ENCODE results near the gene WDR86.

Gene WDR86

GRCh38 chr7:151425670-151426440, 16.0 kb upstream of the WDR86 start:
- peaks cover 24% of the 10 kb centered on the region for H3K4me1 ChIP-seq (ENCODE audit: control insufficient read depth, insufficient read depth, low read length)
- no peak overlapping the region for H3K9ac ChIP-seq (ENCODE audit: low read depth, low read length)
- no peak overlapping the region for H3K27ac ChIP-seq (ENCODE audit: low read depth, low read length)
- peaks cover 4% of the 10 kb centered on the region; the same call in 1 of the 2 replicates for H3K27me3 ChIP-seq (ENCODE audit: control insufficient read depth, insufficient read depth, low read length)
- H3K9me3 ChIP-seq (ENCODE audit: control insufficient read depth, insufficient read depth, low read length) = no peaks in the 10 kb centered on the region
- H3K4me3 ChIP-seq (ENCODE audit: low read depth, low read length) = no peak overlapping the region
- H3K36me3 ChIP-seq (ENCODE audit: control insufficient read depth, insufficient read depth, low read length) = no peaks in the 10 kb centered on the region

GRCh38 chr7:151424799-151425198, 15.0 kb upstream of the WDR86 start:
- no peaks in the 10 kb centered on the region for H3K9me3 ChIP-seq (ENCODE audit: control insufficient read depth, insufficient read depth, low read length)
- peaks cover 4% of the 10 kb centered on the region; the same call in 1 of the 2 replicates for H3K27me3 ChIP-seq (ENCODE audit: control insufficient read depth, insufficient read depth, low read length)
- H3K9ac ChIP-seq (ENCODE audit: low read depth, low read length) = no peak overlapping the region
- H3K27ac ChIP-seq (ENCODE audit: low read depth, low read length) = no peak overlapping the region
- peaks cover 18% of the 10 kb centered on the region; the same call in 1 of the 2 replicates for H3K4me1 ChIP-seq (ENCODE audit: control insufficient read depth, insufficient read depth, low read length)
- H3K36me3 ChIP-seq (ENCODE audit: control insufficient read depth, insufficient read depth, low read length) = no peaks in the 10 kb centered on the region
- H3K4me3 ChIP-seq (ENCODE audit: low read depth, low read length) = no peak overlapping the region

- Histone ChIP-seq H3K4me3 (ENCODE audit: low read depth, low read length) (no peak overlapping the region), H3K27me3 (ENCODE audit: control insufficient read depth, insufficient read depth, low read length) (peaks cover 4% of the 10 kb centered on the region; the same call in 1 of the 2 replicates), H3K9ac (ENCODE audit: low read depth, low read length) (no peak overlapping the region), H3K9me3 (ENCODE audit: control insufficient read depth, insufficient read depth, low read length) (no peaks in the 10 kb centered on the region), H3K36me3 (ENCODE audit: control insufficient read depth, insufficient read depth, low read length) (no peaks in the 10 kb centered on the region), H3K27ac (ENCODE audit: low read depth, low read length) (no peak overlapping the region), H3K4me1 (ENCODE audit: control insufficient read depth, insufficient read depth, low read length) (peaks cover 12% of the 10 kb centered on the region; the same call in 1 of the 2 replicates)
These were observed 14.1 kb upstream of the WDR86 start for GRCh38 chr7:151423936-151424335.

GRCh38 chr7:151423226-151423625, 13.4 kb upstream of the WDR86 start:
- Histone ChIP-seq H3K36me3 (ENCODE audit: control insufficient read depth, insufficient read depth, low read length) (no peaks in the 10 kb centered on the region), H3K27ac (ENCODE audit: low read depth, low read length) (no peak overlapping the region), H3K9me3 (ENCODE audit: control insufficient read depth, insufficient read depth, low read length) (no peaks in the 10 kb centered on the region), H3K4me1 (ENCODE audit: control insufficient read depth, insufficient read depth, low read length) (peaks cover 5% of the 10 kb centered on the region; the same call in 1 of the 2 replicates), H3K4me3 (ENCODE audit: low read depth, low read length) (no peak overlapping the region), H3K9ac (ENCODE audit: low read depth, low read length) (no peak overlapping the region), H3K27me3 (ENCODE audit: control insufficient read depth, insufficient read depth, low read length) (peaks cover 4% of the 10 kb centered on the region; the same call in 1 of the 2 replicates)

- Histone ChIP-seq H3K9ac (ENCODE audit: low read depth, low read length) (no peak overlapping the region), H3K4me3 (ENCODE audit: low read depth, low read length) (no peak overlapping the region), H3K27ac (ENCODE audit: low read depth, low read length) (no peak overlapping the region), H3K36me3 (ENCODE audit: control insufficient read depth, insufficient read depth, low read length) (no peaks in the 10 kb centered on the region), H3K9me3 (ENCODE audit: control insufficient read depth, insufficient read depth, low read length) (no peaks in the 10 kb centered on the region), H3K27me3 (ENCODE audit: control insufficient read depth, insufficient read depth, low read length) (peaks cover 6% of the 10 kb centered on the region; the same call in 1 of the 2 replicates), H3K4me1 (ENCODE audit: control insufficient read depth, insufficient read depth, low read length) (no peaks in the 10 kb centered on the region)
These were observed 12.4 kb upstream of the WDR86 start for GRCh38 chr7:151422212-151422611.

GRCh38 chr7:151420144-151420543, 10.3 kb upstream of the WDR86 start:
- Histone ChIP-seq H3K27ac (ENCODE audit: low read depth, low read length) (no peak overlapping the region), H3K9ac (ENCODE audit: low read depth, low read length) (no peak overlapping the region), H3K4me3 (ENCODE audit: low read depth, low read length) (no peak overlapping the region), H3K36me3 (ENCODE audit: control insufficient read depth, insufficient read depth, low read length) (no peaks in the 10 kb centered on the region), H3K9me3 (ENCODE audit: control insufficient read depth, insufficient read depth, low read length) (no peaks in the 10 kb centered on the region), H3K4me1 (ENCODE audit: control insufficient read depth, insufficient read depth, low read length) (peaks cover 9% of the 10 kb centered on the region; the same call in 1 of the 2 replicates), H3K27me3 (ENCODE audit: control insufficient read depth, insufficient read depth, low read length) (peaks cover 26% of the 10 kb centered on the region)

GRCh38 chr7:151416941-151417315, 7.1 kb upstream of the WDR86 start:
- H3K4me3 ChIP-seq (ENCODE audit: low read depth, low read length) = no peak overlapping the region
- no peaks in the 10 kb centered on the region for H3K36me3 ChIP-seq (ENCODE audit: control insufficient read depth, insufficient read depth, low read length)
- H3K27ac ChIP-seq (ENCODE audit: low read depth, low read length) = no peak overlapping the region
- H3K9ac ChIP-seq (ENCODE audit: low read depth, low read length) = no peak overlapping the region
- H3K27me3 ChIP-seq (ENCODE audit: control insufficient read depth, insufficient read depth, low read length) = peaks cover 49% of the 10 kb centered on the region
- H3K4me1 ChIP-seq (ENCODE audit: control insufficient read depth, insufficient read depth, low read length) = peaks cover 11% of the 10 kb centered on the region
- no peaks in the 10 kb centered on the region for H3K9me3 ChIP-seq (ENCODE audit: control insufficient read depth, insufficient read depth, low read length)

- Histone ChIP-seq H3K27me3 (ENCODE audit: control insufficient read depth, insufficient read depth, low read length) (peaks cover 53% of the 10 kb centered on the region), H3K4me1 (ENCODE audit: control insufficient read depth, insufficient read depth, low read length) (peaks cover 17% of the 10 kb centered on the region), H3K9me3 (ENCODE audit: control insufficient read depth, insufficient read depth, low read length) (no peaks in the 10 kb centered on the region), H3K36me3 (ENCODE audit: control insufficient read depth, insufficient read depth, low read length) (no peaks in the 10 kb centered on the region), H3K27ac (ENCODE audit: low read depth, low read length) (no peak overlapping the region), H3K4me3 (ENCODE audit: low read depth, low read length) (no peak overlapping the region), H3K9ac (ENCODE audit: low read depth, low read length) (no peak overlapping the region)
These were observed 6.5 kb upstream of the WDR86 start for GRCh38 chr7:151416112-151416940.

GRCh38 chr7:151415375-151416105, 5.7 kb upstream of the WDR86 start:
- H3K27ac ChIP-seq (ENCODE audit: low read depth, low read length) = no peak overlapping the region

GRCh38 chr7:151413241-151413640, 3.4 kb upstream of the WDR86 start:
- Histone ChIP-seq H3K9me3 (ENCODE audit: control insufficient read depth, insufficient read depth, low read length) (no peaks in the 10 kb centered on the region), H3K27ac (ENCODE audit: low read depth, low read length) (no peak overlapping the region), H3K36me3 (ENCODE audit: control insufficient read depth, insufficient read depth, low read length) (no peaks in the 10 kb centered on the region), H3K4me3 (ENCODE audit: low read depth, low read length) (no peak overlapping the region), H3K27me3 (ENCODE audit: control insufficient read depth, insufficient read depth, low read length) (peaks cover 75% of the 10 kb centered on the region), H3K4me1 (ENCODE audit: control insufficient read depth, insufficient read depth, low read length) (peaks cover 30% of the 10 kb centered on the region), H3K9ac (ENCODE audit: low read depth, low read length) (no peak overlapping the region)

More at GRCh38 chr7:151415375-151416105, 5.7 kb upstream of the WDR86 start:
- H3K9me3 ChIP-seq (ENCODE audit: control insufficient read depth, insufficient read depth, low read length) = no peaks in the 10 kb centered on the region
- peaks cover 61% of the 10 kb centered on the region for H3K27me3 ChIP-seq (ENCODE audit: control insufficient read depth, insufficient read depth, low read length)
- H3K9ac ChIP-seq (ENCODE audit: low read depth, low read length) = no peak overlapping the region
- H3K4me1 ChIP-seq (ENCODE audit: control insufficient read depth, insufficient read depth, low read length) = peaks cover 24% of the 10 kb centered on the region
- no peaks in the 10 kb centered on the region for H3K36me3 ChIP-seq (ENCODE audit: control insufficient read depth, insufficient read depth, low read length)
- H3K4me3 ChIP-seq (ENCODE audit: low read depth, low read length) = no peak overlapping the region

Data from HUES48 (cell line).